Measurements from ENCODE around the gene TMEM91. TPM values are rescaled to one million over a fixed set of nuclear protein-coding genes. Genes with fewer than 3 reads are reported as not detected.

Gene TMEM91
- total and polyA plus RNA-seq, 2 of the 8 experiments (the other 6 are each of a cell fraction or from before 2014, with no cell fraction given), result 5.3 to 7.4 TPM

GRCh38 chr19:41350735-41351338, 25.5 kb upstream of the TMEM91 start (continued):
- TF ChIP-seq HDAC6 (IDR thresholded peaks at IDR 0.05; ENCODE audit: low read depth, low read length), result no peak
- TF ChIP-seq EZH2 (IDR thresholded peaks at IDR 0.05; ENCODE audit: low read depth, low read length, severe bottlenecking), result peak; percentile 41
- no peak for TF ChIP-seq CHD1 (IDR thresholded peaks at IDR 0.05; ENCODE audit: low read depth, low read length)

Measured in H1 (cell line).